Measurements from ENCODE around the gene DTWD2.

GRCh38 chr5:119019501-119019900, 31.2 kb upstream of the DTWD2 start:
- TF ChIP-seq CTCF (IDR thresholded peaks at IDR 0.05) (no peak), POLR2A (IDR thresholded peaks at IDR 0.05) (no peak)

Measured in testis (tissue), 2 donors.